Transverse colon (tissue), 4 donors: ENCODE data around the gene ASL. TPM values are rescaled to one million over a fixed set of nuclear protein-coding genes. Genes with fewer than 3 reads are reported as not detected.

ENCODE experiments used
- DNase-seq: peaks from one replicate; pipeline ENCODE4 v3.0.0-alpha.2; 2019
- H3K27ac ChIP-seq, 4 donors: fragments of 200-600 bp; sonication (generic); 2 replicates each; pipeline ENCODE4 v1.5.1; 2016 to 2018; ENCODE audit warnings: inconsistent platforms in 4 of 4
- H3K27me3 ChIP-seq: fragments of 200-600 bp; sonication (generic); 2 replicates; pipeline ENCODE4 v1.5.1; 2017; ENCODE audit warnings: inconsistent platforms
- H3K36me3 ChIP-seq, 4 donors: fragments of 200-600 bp; sonication (generic); 2 replicates each; pipeline ENCODE4 v1.5.1; 2017 to 2019; ENCODE audit warnings: inconsistent platforms in 4 of 4
- H3K4me1 ChIP-seq, 4 donors: fragments of 200-600 bp; sonication (generic); 2 replicates each; pipeline ENCODE4 v1.5.1; 2017 to 2020; ENCODE audit warnings: inconsistent platforms in 4 of 4
- H3K4me3 ChIP-seq, 4 donors: fragments of 200-600 bp; sonication (generic); 1 replicate in 1 of 4; 2 replicates in 3 of 4; pipeline versions ENCODE4 v1.5.1 to v1.6.1; 2017 to 2019; ENCODE audit warnings: inconsistent platforms in 4 of 4
- H3K9me3 ChIP-seq, 2 donors: fragments of 200-600 bp; sonication (generic); 2 replicates each; pipeline ENCODE4 v1.5.1; 2017 to 2019; ENCODE audit warnings: inconsistent platforms in 2 of 2
- CTCF ChIP-seq, 5 experiments: fragments of 200-600 bp in 3 of 5; fragments of 450-650 bp in 2 of 5; sonication (generic) in 3 of 5; IDR thresholded peaks; 1 replicate in 2 of 5; 2 replicates in 3 of 5; pipeline ENCODE4 v1.5.1; 2016 to 2017; ENCODE audit warnings: antibody characterized with exemption in 5 of 5, inconsistent platforms in 3 of 5, mild to moderate bottlenecking in 2 of 5, moderate library complexity in 1 of 5
- EP300 ChIP-seq: sonication (generic); formaldehyde crosslinking; IDR thresholded peaks from one replicate; pipeline ENCODE4 v1.6.1; 2017; ENCODE audit warnings: antibody characterized with exemption, low read depth
- POLR2A ChIP-seq: fragments of 450-650 bp; IDR thresholded peaks from one replicate; pipeline ENCODE4 v1.6.1; 2016; ENCODE audit warnings: antibody characterized with exemption, mild to moderate bottlenecking, moderate library complexity
- POLR2AphosphoS5 ChIP-seq, 3 donors: sonication (generic); formaldehyde crosslinking; IDR thresholded peaks; one replicate each; pipeline ENCODE4 v1.6.1; 2016; ENCODE audit warnings: antibody characterized with exemption in 3 of 3
- WGBS, 2 donors: methylation state at CpG; one replicate each; pipeline ENCODE4 v1.1.5; 2018; ENCODE audit warnings: low coverage in 1 of 2; 5-methylcytosine and 5-hydroxymethylcytosine counted together
- in situ Hi-C, 4 donors: fragments of 200-750 bp; cut with MboI; loops; one replicate each; pipeline versions ENCODE4 v1.15.0 to v1.15.1; 2017; ENCODE audit warnings: low sequenced_read_pairs in 3 of 4, low pct_ligation_motif_present in 1 of 4, low pct_unique_long_range_greater_than_20kb in 1 of 4
- intact Hi-C: fragments of 100-400 bp; cut with DNase I; formaldehyde crosslinking; loops from one replicate; pipeline ENCODE4 v1.15.1; 2023; ENCODE audit warnings: low total_unique reads
- total RNA-seq, 4 donors: library from RNA; depleted of rRNA; stranded (reverse); fragments of >200 nt; gene quantifications; one replicate each; pipeline ENCODE4 v1.1.0, GENCODE V29; 2016

The ASL gene
- total RNA-seq, 4 donors from 2014 or later, result 77.2 to 179 (median 129) TPM

- Histone ChIP-seq H3K36me3 (peaks cover 0 to 41% (median 13%) of the 10 kb centered on the region in 4 donors), H3K4me3 (no peak overlapping the region), H3K9me3 (no peaks in the 10 kb centered on the region), H3K27ac (no peak overlapping the region), H3K4me1 (peaks cover 0 to 16% (median 4%) of the 10 kb centered on the region in 4 donors), H3K27me3 (no peaks in the 10 kb centered on the region)
- in situ Hi-C loops, result no loop called here
- WGBS, 2 donors, result 78 to 80% methylated on average over 5 to 8 of the region's 8 CpGs
- TF ChIP-seq EP300 (no peak), POLR2AphosphoS5 (IDR thresholded peaks at IDR 0.05) (no peak), POLR2A (no peak), CTCF (IDR thresholded peaks at IDR 0.05) (no peak)
- DNase-seq, result no peak
- intact Hi-C loops, result no loop called here
These were observed 63.6 kb downstream of the ASL start for GRCh38 chr7:66138994-66139752.

GRCh38 chr7:66140924-66141323 lies 65.3 kb downstream of the ASL start:
- H3K27ac ChIP-seq, result peak overlapping the region; percentile 45 to 51 (median 47)
- DNase-seq, result peak; percentile 47
- H3K36me3 ChIP-seq, result peaks cover 0 to 40% (median 10%) of the 10 kb centered on the region in 4 donors
- 41 to 64% methylated on average over 4 of the region's 4 CpGs for WGBS, 2 donors
- peaks cover 0 to 24% (median 4%) of the 10 kb centered on the region in 4 donors for H3K4me1 ChIP-seq
- H3K27me3 ChIP-seq, result no peaks in the 10 kb centered on the region
- no peaks in the 10 kb centered on the region for H3K9me3 ChIP-seq
- intact Hi-C loops (no loop called here), in situ Hi-C loops (no loop called here)
- H3K4me3 ChIP-seq, result no peak overlapping the region
- TF ChIP-seq EP300 (no peak), POLR2A (no peak), POLR2AphosphoS5 (IDR thresholded peaks at IDR 0.05) (peak in 1 of 3 donors; percentile 10), CTCF (IDR thresholded peaks at IDR 0.05) (peak in 4 of 5 experiments; percentile 32 to 44 (median 38))

DNA sequence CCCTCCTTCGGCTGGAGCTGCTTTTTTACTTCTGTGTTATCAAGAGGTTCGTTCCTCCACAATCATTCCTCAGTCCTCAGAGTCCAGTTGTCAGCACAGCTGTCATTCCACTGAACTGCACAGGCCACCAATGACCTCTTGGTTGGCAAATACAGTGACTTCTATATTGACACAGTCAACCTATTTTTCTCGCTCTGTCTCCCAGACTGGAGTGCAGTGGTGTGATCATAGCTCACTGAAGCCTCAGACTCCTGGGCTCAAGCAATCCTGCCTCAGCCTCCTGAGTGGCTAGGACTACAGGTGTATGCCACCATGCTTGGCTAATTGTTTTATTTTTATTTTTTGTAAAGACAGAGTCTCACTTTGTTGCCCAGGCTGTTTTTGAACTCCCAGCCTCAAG lies 66.7 kb downstream of the ASL start:
- no peak overlapping the region for H3K27ac ChIP-seq
- in situ Hi-C loops, result no loop called here
- DNase-seq, result no peak
- peaks cover 0 to 44% (median 12%) of the 10 kb centered on the region in 4 donors for H3K36me3 ChIP-seq
- 89 to 90% methylated on average over 3 of the region's 3 CpGs for WGBS, 2 donors
- H3K4me1 ChIP-seq, result peaks cover 0 to 28% (median 4%) of the 10 kb centered on the region in 4 donors
- H3K9me3 ChIP-seq, result no peaks in the 10 kb centered on the region
- intact Hi-C loops, result no loop called here
- no peak overlapping the region for H3K4me3 ChIP-seq
- TF ChIP-seq POLR2AphosphoS5 (IDR thresholded peaks at IDR 0.05) (no peak), EP300 (no peak), POLR2A (no peak), CTCF (IDR thresholded peaks at IDR 0.05) (no peak)
- H3K27me3 ChIP-seq, result no peaks in the 10 kb centered on the region

DNA sequence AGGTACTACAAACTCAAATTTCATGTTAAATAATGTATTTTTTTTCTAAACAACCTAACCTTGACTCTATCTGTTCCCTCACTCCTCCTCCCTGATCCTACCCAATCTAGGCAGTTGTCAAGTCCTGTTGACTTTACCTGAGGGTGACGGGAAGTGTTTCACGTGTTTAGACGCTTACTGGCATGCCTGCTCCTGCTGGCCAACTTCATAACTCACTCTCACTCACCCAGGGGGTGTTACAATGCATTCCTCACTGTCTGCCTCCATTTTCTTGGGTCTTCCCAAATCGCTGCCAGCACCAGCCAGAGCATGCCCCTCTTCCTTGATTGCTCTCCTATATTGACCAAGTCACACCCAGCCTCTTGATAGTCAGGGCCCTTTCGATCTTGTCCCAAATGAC lies 67.4 kb downstream of the ASL start:
- no peaks in the 10 kb centered on the region for H3K27me3 ChIP-seq
- no peaks in the 10 kb centered on the region for H3K9me3 ChIP-seq
- in situ Hi-C loops, result no loop called here
- H3K4me1 ChIP-seq, result peaks cover 0 to 28% (median 4%) of the 10 kb centered on the region in 4 donors
- H3K4me3 ChIP-seq, result no peak overlapping the region
- TF ChIP-seq POLR2AphosphoS5 (IDR thresholded peaks at IDR 0.05) (no peak), CTCF (IDR thresholded peaks at IDR 0.05) (no peak), EP300 (no peak)
- DNase-seq, result no peak
- H3K27ac ChIP-seq, result no peak overlapping the region
- intact Hi-C loops, result no loop called here
- H3K36me3 ChIP-seq, result peaks cover 0 to 49% (median 10%) of the 10 kb centered on the region in 4 donors
- WGBS, 2 donors, result 72 to 81% methylated on average over 5 of the region's 5 CpGs

Other genes starting within 250 kb of the ASL start
- 10 to 100 TPM; 16.0 to 25.8 (median 22.2) TPM for gene VKORC1L1, start 202.7 kb upstream of the ASL start, total RNA-seq
- 100 to 1,000 TPM in 1 of 4 donors, 10 to 100 TPM in 3; 48.3 to 346 (median 55.3) TPM for gene GUSB, start 93.6 kb upstream of the ASL start, total RNA-seq
- gene CRCP, start 39.0 kb downstream of the ASL start, total RNA-seq, result 10 to 100 TPM; 20.6 to 48.6 (median 44.1) TPM
- 10 to 100 TPM in 2 of 4 donors, 1 to 10 TPM in 2; 1.5 to 28.3 (median 9.7) TPM for gene TPST1, start 129.5 kb downstream of the ASL start, total RNA-seq